Measurements from ENCODE around the gene B4GALT4. TPM values are rescaled to one million over a fixed set of nuclear protein-coding genes. Genes with fewer than 3 reads are reported as not detected.

Gene B4GALT4
- total RNA-seq, 1 donor from 2014 or later: 12.7 TPM

- Histone ChIP-seq H3K36me3 (peaks cover 72% of the 10 kb centered on the region), H3K27ac (replicated peaks) (no peak overlapping the region), H3K4me3 (no peak overlapping the region), H3K9me3 (replicated peaks) (no peaks in the 10 kb centered on the region), H3K27me3 (ENCODE audit: low read depth) (no peaks in the 10 kb centered on the region), H3K4me1 (peaks cover 12% of the 10 kb centered on the region)
- no peak for TF ChIP-seq CTCF (IDR thresholded peaks at IDR 0.05; ENCODE audit: borderline replicate concordance)
- DNase-seq: no peak
- intact Hi-C loops (cut with micrococcal nuclease): loop anchor here (10.0 kb wide), 1 partner anchor 306 kb away; no protein-coding TSS in a partner anchor
Measured at GRCh38 chr3:119211193-119211592, 29.5 kb downstream of the B4GALT4 start.

GRCh38 chr3:119207512-119207875, 33.2 kb downstream of the B4GALT4 start:
- no peaks in the 10 kb centered on the region for H3K9me3 ChIP-seq (replicated peaks)
- H3K27me3 ChIP-seq (ENCODE audit: low read depth): no peaks in the 10 kb centered on the region
- intact Hi-C loops (cut with micrococcal nuclease): no loop called here
- peaks cover 12% of the 10 kb centered on the region for H3K4me1 ChIP-seq
- no peak for DNase-seq
- TF ChIP-seq CTCF (IDR thresholded peaks at IDR 0.05; ENCODE audit: borderline replicate concordance): no peak
- no peak overlapping the region for H3K4me3 ChIP-seq
- peaks cover 37% of the 10 kb centered on the region for H3K36me3 ChIP-seq
- H3K27ac ChIP-seq (replicated peaks): no peak overlapping the region

DNA sequence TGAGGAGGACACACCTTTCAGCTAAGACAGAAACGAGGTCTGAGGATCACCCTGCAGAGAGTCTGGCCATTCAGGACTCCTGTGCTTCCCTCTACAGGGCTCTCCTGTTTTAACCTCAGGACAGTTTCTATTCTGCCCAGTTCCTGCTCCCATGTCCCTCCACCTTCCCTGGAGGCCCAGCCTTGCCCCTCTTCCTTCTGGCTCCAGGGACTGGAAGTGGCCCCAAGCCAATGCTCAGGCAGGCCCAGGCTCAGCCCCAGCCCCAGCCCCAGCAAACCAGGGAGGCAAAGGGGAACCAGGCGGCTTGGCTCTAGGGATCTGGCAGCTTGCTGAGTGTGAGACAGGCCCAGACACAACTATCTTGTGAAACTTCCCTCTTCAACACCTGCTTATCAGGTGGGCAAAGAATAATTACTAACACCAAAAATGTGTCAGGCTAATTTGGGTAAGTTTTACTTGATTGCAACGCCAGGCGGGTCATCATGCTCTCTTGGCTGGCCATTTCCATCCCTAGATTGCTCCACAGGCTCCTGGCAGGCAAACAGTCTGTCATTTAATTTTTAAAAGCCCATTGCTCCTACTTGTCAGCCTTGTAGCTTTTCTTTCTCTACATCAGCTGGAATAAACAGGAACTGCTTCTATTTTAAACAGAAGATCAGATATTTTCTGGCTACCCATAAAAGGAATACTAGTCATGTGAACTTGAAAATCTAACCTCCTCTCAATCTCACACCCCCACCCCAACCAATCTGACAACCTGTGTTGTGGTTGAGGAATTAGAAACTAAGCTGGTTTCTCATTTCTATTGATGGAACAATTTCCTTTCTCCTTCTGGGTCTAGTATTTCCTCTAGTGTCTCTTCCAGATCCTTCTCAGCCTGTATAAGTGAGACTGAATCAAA, 33.8 kb downstream of the B4GALT4 start:
- intact Hi-C loops (cut with micrococcal nuclease): no loop called here
- DNase-seq: no peak
- no peaks in the 10 kb centered on the region for H3K27me3 ChIP-seq (ENCODE audit: low read depth)
- H3K4me1 ChIP-seq: peaks cover 12% of the 10 kb centered on the region
- H3K9me3 ChIP-seq (replicated peaks): no peaks in the 10 kb centered on the region
- peaks cover 30% of the 10 kb centered on the region for H3K36me3 ChIP-seq
- H3K27ac ChIP-seq (replicated peaks): no peak overlapping the region
- H3K4me3 ChIP-seq: no peak overlapping the region
- TF ChIP-seq CTCF (IDR thresholded peaks at IDR 0.05; ENCODE audit: borderline replicate concordance): no peak

DNA sequence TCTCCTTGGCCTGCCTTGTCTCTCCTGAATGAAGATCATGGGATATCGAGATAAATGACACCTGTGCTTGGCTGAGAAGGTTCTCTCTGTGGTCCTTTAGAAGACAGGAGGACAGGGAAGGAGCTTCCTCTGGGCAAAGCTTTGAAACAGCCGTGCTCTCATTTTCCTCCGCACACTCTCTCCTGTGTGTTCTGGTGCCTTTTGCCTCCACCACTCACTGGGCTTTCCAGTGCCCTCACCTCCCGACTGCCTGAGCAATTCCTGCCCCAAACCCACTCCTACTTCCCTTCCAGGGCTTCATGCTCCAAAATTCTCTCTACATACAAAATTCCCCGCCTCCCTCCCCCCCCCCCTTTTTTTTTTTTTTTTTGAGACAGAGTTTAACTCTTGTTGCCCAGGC, 35.0 kb downstream of the B4GALT4 start:
- Histone ChIP-seq H3K27ac (replicated peaks) (no peak overlapping the region), H3K36me3 (peaks cover 20% of the 10 kb centered on the region), H3K27me3 (ENCODE audit: low read depth) (no peaks in the 10 kb centered on the region), H3K4me3 (no peak overlapping the region), H3K4me1 (peaks cover 12% of the 10 kb centered on the region), H3K9me3 (replicated peaks) (no peaks in the 10 kb centered on the region)
- DNase-seq: no peak
- intact Hi-C loops (cut with micrococcal nuclease): no loop called here
- TF ChIP-seq CTCF (IDR thresholded peaks at IDR 0.05; ENCODE audit: borderline replicate concordance): no peak

- no peak for DNase-seq
- no peaks in the 10 kb centered on the region for H3K27me3 ChIP-seq (ENCODE audit: low read depth)
- H3K4me1 ChIP-seq: peaks cover 12% of the 10 kb centered on the region
- no peaks in the 10 kb centered on the region for H3K9me3 ChIP-seq (replicated peaks)
- H3K4me3 ChIP-seq: no peak overlapping the region
- intact Hi-C loops (cut with micrococcal nuclease): no loop called here
- no peak for TF ChIP-seq CTCF (IDR thresholded peaks at IDR 0.05; ENCODE audit: borderline replicate concordance)
- H3K36me3 ChIP-seq: peaks cover 15% of the 10 kb centered on the region
- no peak overlapping the region for H3K27ac ChIP-seq (replicated peaks)
Measured at GRCh38 chr3:119205209-119205608, 35.5 kb downstream of the B4GALT4 start.
